Hepatocyte (in vitro differentiated cells): ENCODE results near the gene DGKG. TPM values are rescaled to one million over a fixed set of nuclear protein-coding genes. Genes with fewer than 3 reads are reported as not detected.

Experiments
- DNase-seq: peaks from one replicate; pipeline ENCODE4 v3.0.0-alpha.2; 2016; ENCODE audit warnings: low spot score
- H2AFZ ChIP-seq: fragments of 200-600 bp; sonication (generic); 2 replicates; pipeline ENCODE4 v1.6.0; 2016; ENCODE audit warnings: antibody characterized with exemption, mild to moderate bottlenecking
- H3K27ac ChIP-seq: fragments of 200-600 bp; sonication (generic); 2 replicates; pipeline ENCODE4 v1.5.1; 2016; ENCODE audit warnings: mild to moderate bottlenecking
- H3K27me3 ChIP-seq: fragments of 200-600 bp; sonication (generic); 2 replicates; pipeline ENCODE4 v1.6.1; 2016
- H3K36me3 ChIP-seq: fragments of 200-600 bp; sonication (generic); replicated peaks from 2 replicates; pipeline ENCODE4 v1.5.1; 2016; ENCODE audit warnings: low read depth; ENCODE audit not compliant: insufficient read depth
- H3K4me1 ChIP-seq: fragments of 200-600 bp; sonication (generic); 2 replicates; pipeline ENCODE4 v1.5.1; 2016; ENCODE audit warnings: mild to moderate bottlenecking, moderate library complexity; ENCODE audit not compliant: insufficient read depth
- H3K4me2 ChIP-seq: fragments of 200-600 bp; sonication (generic); 2 replicates; pipeline ENCODE4 v1.6.0; 2016
- H3K4me3 ChIP-seq: fragments of 200-600 bp; sonication (generic); 2 replicates; pipeline ENCODE4 v1.5.1; 2016; ENCODE audit warnings: mild to moderate bottlenecking
- H3K79me2 ChIP-seq: fragments of 200-600 bp; sonication (generic); 2 replicates; pipeline ENCODE4 v1.6.0; 2017; ENCODE audit warnings: mild to moderate bottlenecking
- H3K9me2 ChIP-seq: fragments of 200-600 bp; sonication (generic); replicated peaks from 2 replicates; pipeline ENCODE4 v1.6.0; 2017; ENCODE audit warnings: mild to moderate bottlenecking; ENCODE audit not compliant: insufficient read depth
- H3K9me3 ChIP-seq: fragments of 200-600 bp; sonication (generic); 2 replicates; pipeline ENCODE4 v1.5.1; 2016; ENCODE audit warnings: low read depth, mild to moderate bottlenecking
- H4K20me1 ChIP-seq: fragments of 200-600 bp; sonication (generic); 2 replicates; pipeline ENCODE4 v1.6.0; 2016; ENCODE audit warnings: mild to moderate bottlenecking; ENCODE audit not compliant: insufficient read depth, poor library complexity, severe bottlenecking
- EZH2 ChIP-seq: fragments of 200-600 bp; sonication (generic); IDR thresholded peaks from 2 replicates; pipeline ENCODE4 v1.6.1; 2016; ENCODE audit warnings: antibody characterized with exemption, mild to moderate bottlenecking, borderline replicate concordance
- EZH2phosphoT487 ChIP-seq: fragments of 200-600 bp; sonication (generic); IDR thresholded peaks from one replicate; pipeline ENCODE4 v1.6.1; 2018; ENCODE audit warnings: antibody characterized with exemption, mild to moderate bottlenecking, low read depth, moderate library complexity; ENCODE audit not compliant: unreplicated experiment, severe bottlenecking
- WGBS: methylation state at CpG from one replicate; pipeline ENCODE4 v1.1.6; 2016; ENCODE audit warnings: low lambda C conversion rate; ENCODE audit errors: missing lambda C conversion rate; 5-methylcytosine and 5-hydroxymethylcytosine counted together
- polyA plus RNA-seq: library from polyadenylated mRNA; unstranded; fragments of >200 nt; fragmentation: Nextera tagmentation; extraction: Ambion mirVana; gene quantifications from 2 replicates; pipeline ENCODE4 v1.2.1, GENCODE V29; 2016
- total RNA-seq: library from RNA; depleted of rRNA; stranded (reverse); fragments of >200 nt; gene quantifications from 2 replicates; pipeline ENCODE4 v1.2.3, GENCODE V29; 2014
- TF ChIP-seq, protein P1 (sequence below): fragments of 200-600 bp; sonication (generic); IDR thresholded peaks from 2 replicates; pipeline ENCODE4 v1.5.1; 2016; ENCODE audit warnings: antibody characterized with exemption, mild to moderate bottlenecking; ENCODE audit not compliant: poor library complexity

The DGKG gene
- total and polyA plus RNA-seq, 2 experiments from 2014 or later: not detected

DNA sequence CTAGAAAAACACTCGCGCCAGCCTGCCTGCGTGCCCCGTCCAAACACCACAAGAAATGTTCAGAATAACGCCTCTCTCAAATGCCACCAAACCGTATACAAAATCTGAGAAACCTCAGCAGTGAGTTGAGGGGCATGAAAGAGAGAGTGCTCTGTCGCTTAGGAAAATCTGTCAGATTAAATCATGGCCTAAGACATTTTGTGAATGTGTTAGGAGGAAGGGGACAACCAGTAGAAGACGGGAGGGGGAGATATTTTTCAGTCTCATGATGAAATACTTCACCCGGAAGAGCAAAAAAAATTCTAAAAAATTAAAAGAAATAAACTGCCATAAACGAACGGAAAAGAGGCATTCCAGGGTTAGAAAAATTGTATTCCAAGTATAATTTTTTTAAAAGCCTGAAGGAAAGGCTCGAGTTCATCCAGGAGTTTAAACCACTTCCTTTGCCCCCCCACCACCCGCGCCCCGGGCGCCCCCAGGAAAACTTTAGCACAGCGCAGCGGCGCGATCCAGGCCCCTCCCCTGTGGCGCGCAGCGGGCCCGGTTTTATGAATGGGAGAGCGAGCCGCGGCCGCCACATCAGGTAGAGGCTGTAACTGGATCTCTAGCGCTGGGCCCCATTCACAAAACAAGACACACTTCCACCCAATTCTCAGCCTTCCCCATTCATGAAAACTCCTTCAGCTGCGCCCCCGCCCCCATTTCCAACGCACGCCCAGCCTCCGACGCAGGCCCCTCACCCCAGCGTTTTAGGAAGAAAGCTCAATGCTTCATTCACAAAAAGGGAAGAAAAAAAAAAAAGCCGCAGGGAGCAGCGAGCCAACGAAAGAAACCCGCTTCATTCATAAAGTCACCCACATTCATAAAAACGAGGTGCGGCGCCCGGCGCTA, 254.6 kb downstream of the DGKG start:
- Histone ChIP-seq H3K4me3 (peak overlapping the region; percentile 84), H2AFZ (peak overlapping the region; percentile 79), H3K36me3 (no peaks in the 10 kb centered on the region), H3K9me3 (no peaks in the 10 kb centered on the region), H3K27ac (peak overlapping the region; percentile 21), H4K20me1 (no peaks in the 10 kb centered on the region), H3K9me2 (no peaks in the 10 kb centered on the region), H3K79me2 (no peaks in the 10 kb centered on the region), H3K4me2 (peak overlapping the region; percentile 94), H3K4me1 (peaks cover 20% of the 10 kb centered on the region), H3K27me3 (peaks cover 19% of the 10 kb centered on the region)
- DNase-seq: peak; percentile 81
- TF ChIP-seq EZH2 (no peak), EZH2phosphoT487 (no peak)
- TF ChIP-seq, protein P1, sequence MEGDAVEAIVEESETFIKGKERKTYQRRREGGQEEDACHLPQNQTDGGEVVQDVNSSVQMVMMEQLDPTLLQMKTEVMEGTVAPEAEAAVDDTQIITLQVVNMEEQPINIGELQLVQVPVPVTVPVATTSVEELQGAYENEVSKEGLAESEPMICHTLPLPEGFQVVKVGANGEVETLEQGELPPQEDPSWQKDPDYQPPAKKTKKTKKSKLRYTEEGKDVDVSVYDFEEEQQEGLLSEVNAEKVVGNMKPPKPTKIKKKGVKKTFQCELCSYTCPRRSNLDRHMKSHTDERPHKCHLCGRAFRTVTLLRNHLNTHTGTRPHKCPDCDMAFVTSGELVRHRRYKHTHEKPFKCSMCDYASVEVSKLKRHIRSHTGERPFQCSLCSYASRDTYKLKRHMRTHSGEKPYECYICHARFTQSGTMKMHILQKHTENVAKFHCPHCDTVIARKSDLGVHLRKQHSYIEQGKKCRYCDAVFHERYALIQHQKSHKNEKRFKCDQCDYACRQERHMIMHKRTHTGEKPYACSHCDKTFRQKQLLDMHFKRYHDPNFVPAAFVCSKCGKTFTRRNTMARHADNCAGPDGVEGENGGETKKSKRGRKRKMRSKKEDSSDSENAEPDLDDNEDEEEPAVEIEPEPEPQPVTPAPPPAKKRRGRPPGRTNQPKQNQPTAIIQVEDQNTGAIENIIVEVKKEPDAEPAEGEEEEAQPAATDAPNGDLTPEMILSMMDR: no peak
- 3% methylated on average over 35 of the region's 45 CpGs for WGBS

GRCh38 chr3:186105543-186105942, 256.5 kb downstream of the DGKG start:
- H3K36me3 ChIP-seq: no peaks in the 10 kb centered on the region
- no peak overlapping the region for H3K27ac ChIP-seq
- no peaks in the 10 kb centered on the region for H3K9me2 ChIP-seq
- H3K9me3 ChIP-seq: no peaks in the 10 kb centered on the region
- no peak overlapping the region for H3K4me3 ChIP-seq
- peaks cover 18% of the 10 kb centered on the region for H3K4me1 ChIP-seq
- H3K79me2 ChIP-seq: no peaks in the 10 kb centered on the region
- peaks cover 13% of the 10 kb centered on the region for H3K27me3 ChIP-seq
- H3K4me2 ChIP-seq: no peak overlapping the region
- WGBS: 44% methylated on average over 6 of the region's 6 CpGs
- TF ChIP-seq EZH2phosphoT487: no peak
- TF ChIP-seq EZH2: no peak
- TF ChIP-seq, protein P1: no peak
- no peak for DNase-seq
- no peak overlapping the region for H2AFZ ChIP-seq
- H4K20me1 ChIP-seq: no peaks in the 10 kb centered on the region

GRCh38 chr3:186102687-186103086, 259.3 kb downstream of the DGKG start:
- Histone ChIP-seq H3K27ac (peak overlapping the region; percentile 33), H3K9me3 (no peaks in the 10 kb centered on the region), H3K4me2 (no peak overlapping the region), H3K9me2 (no peaks in the 10 kb centered on the region), H3K4me3 (no peak overlapping the region), H3K4me1 (peaks cover 21% of the 10 kb centered on the region), H3K36me3 (no peaks in the 10 kb centered on the region), H2AFZ (no peak overlapping the region), H3K27me3 (peaks cover 13% of the 10 kb centered on the region), H4K20me1 (no peaks in the 10 kb centered on the region), H3K79me2 (no peaks in the 10 kb centered on the region)
- peak; percentile 31 for DNase-seq
- TF ChIP-seq, protein P1: no peak
- TF ChIP-seq EZH2 (no peak), EZH2phosphoT487 (no peak)
- WGBS: 36% methylated on average over 4 of the region's 4 CpGs
